Activated CD4-positive, alpha-beta T cell treated with anti-CD3 and anti-CD28 coated beads, Interleukin-2, Interleukin-6, amounts not matched to agents 100 ng/mL and 50 ng/mL, durations not matched to agents 16 hours and 8 hours (primary cell): ENCODE measurements around the gene LRRC36.

ENCODE experiments used
- DNase-seq: peaks from one replicate; pipeline ENCODE4 v3.0.0-alpha.2; 2020

Gene LRRC36

DNA sequence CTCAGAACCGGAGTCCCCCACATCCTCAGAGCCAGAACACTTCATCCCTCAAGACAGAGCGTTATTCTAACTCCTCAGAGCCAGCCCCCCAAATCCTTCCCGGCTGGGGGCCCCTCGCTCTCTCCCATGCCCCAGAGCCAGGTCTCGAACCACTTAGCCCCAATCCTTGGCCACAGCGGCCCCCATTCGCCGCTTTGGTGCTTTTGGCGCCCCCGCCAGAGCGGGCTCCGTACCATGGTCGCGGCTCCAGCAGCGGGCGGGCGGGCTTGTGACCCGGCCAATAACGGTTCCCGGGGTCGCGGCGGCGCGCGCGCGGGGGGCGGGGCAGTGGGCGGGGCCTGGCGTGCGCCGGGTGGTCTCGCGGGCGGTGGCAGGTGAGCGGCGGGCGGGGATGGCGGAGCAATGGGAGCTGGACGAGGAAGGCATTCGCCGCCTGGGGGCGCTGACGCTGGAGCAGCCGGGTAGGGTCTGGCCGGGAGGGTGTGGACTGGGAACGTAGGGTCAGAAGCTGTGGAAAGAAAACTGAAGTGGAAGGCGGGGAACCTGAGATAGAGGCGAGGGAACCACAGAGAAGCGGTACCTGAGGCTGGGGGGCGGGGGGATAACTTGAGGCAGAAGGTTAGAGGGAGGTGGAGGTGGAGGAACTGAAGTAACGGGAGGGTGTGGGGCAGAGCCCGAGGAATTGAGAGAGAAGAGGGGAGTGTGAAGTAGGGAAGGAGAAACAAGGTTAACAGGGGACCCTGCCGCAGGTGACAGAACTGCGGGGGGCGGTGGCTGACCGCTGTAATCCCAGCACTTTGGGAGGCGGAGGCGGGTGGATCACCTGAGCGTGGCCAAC, at the start of gene LRRC36, which contains the start of gene KCTD19:
TSS of gene LRRC36 (plus strand) at position 344 of the 838 bp plus-strand sequence. CDS start at position 392, 48 bp downstream.
TSS of gene KCTD19 (minus strand) at position 270 of the 838 bp plus-strand sequence. CDS start at position 236, 34 bp downstream.
- peak; percentile 67 for DNase-seq

GRCh38 chr16:67277294-67277998, 49.2 kb upstream of the LRRC36 start:
- DNase-seq = peak; percentile 41

DNA sequence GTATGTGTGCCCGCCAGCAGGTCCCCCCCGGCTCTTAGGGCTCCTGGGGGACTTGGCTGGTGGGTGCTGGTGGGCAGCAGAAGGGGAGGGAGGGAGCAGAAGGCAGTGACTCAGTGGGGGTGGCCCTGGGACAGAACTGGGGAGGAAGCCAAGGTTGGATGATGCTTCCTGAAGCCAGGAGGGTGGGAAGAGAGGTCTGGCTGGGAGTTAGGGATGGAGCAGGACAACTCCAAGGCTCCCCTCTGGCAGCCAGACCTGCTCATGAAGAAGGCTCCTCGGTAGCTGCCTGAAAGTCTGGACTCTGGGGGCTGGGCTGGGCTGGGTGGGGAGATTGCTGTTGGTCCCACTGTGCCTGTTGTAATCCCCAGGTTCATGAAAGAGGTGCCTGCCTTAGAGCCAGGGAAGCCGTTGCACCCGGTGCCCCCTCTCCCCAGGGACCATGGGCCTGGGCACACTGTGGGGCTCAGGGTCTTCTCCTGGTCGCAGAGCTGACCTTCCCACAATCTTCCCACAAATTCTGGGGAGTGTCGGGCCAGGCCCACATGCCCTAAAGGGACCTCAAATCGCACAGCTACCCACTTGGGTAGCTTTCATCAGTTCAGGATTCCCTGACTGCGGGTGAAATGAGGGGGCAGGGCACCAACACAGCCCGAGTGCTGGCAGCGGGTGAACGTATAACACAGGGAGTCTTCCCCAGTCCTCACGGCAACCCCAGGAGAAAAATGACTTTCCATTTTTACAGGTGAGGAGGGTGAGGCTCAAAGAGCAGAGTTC, 48.4 kb upstream of the LRRC36 start:
- DNase-seq = no peak

DNA sequence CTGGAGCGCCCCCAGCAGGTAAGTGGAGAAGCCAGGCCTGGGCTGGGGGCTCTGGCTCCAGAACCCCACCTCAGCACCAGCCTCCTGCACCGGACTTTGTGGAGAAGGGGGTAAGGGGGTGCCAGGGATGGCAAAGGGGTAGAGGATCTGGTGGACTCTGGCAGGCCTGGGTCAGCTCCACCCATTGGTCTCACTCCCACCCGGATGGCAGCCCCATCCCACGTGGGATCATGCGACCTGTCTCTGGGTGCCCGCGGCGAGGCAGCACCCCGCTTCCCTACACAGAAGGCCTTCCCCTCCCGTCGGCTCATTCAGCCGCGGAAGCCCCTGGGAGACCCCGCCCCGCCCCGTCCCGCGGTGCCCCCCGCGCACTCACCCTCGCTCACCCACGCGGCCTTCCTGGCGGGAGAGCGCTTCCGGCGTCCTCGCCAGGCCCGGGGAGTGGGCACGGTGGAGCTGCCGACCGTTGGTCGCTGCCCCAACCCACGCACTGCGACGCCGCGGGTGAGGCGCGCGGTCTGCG, 47.8 kb upstream of the LRRC36 start:
- peak; percentile 69 for DNase-seq

DNA sequence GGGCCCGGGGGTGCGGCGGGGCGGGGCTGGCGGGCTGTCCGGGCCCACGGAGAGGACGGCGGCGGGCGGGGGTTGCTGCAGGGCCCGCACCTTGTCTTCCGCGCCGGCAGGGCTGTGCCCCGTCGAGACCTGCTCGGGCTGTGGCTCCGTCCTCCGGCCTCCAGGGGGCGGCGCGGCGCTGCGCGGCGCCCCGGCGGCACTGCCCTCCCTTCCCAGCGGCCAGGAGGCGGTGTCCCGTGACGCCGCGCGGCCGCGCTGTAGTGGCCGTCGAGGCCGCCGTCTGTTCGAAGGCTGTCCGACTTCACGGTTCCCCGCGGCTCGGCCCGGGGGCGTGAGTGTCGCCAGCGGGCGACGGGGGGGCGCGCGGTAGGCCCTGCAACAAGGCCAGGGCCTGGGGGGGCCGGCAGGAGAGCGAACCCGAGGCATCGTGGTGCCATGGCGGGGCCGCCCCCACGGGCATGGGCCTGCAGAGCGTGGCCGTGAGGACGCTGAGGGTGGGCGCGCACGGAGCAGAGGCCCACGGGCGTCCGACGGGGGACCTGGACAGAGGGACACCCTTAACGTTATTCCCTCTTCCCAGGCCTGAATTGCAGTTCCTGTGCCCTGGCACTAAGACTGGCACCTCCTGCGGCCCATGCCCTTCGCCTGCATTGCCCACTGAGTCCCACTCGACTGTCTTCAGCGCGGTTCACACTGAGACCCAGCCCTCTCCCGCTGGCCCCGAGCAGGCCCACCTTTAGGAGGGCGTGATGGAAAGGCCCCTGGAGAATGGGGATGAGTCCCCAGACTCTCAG, 47.1 kb upstream of the LRRC36 start, which contains the start of gene PLEKHG4:
TSS of gene PLEKHG4 (plus strand) at position 237 of the 794 bp plus-strand sequence. CDS start at position 750, 513 bp downstream.
- peak; percentile 92 for DNase-seq

GRCh38 chr16:67280090-67281015, 46.3 kb upstream of the LRRC36 start:
- DNase-seq = no peak

GRCh38 chr16:67281536-67282446, 44.8 kb upstream of the LRRC36 start:
- no peak for DNase-seq

DNA sequence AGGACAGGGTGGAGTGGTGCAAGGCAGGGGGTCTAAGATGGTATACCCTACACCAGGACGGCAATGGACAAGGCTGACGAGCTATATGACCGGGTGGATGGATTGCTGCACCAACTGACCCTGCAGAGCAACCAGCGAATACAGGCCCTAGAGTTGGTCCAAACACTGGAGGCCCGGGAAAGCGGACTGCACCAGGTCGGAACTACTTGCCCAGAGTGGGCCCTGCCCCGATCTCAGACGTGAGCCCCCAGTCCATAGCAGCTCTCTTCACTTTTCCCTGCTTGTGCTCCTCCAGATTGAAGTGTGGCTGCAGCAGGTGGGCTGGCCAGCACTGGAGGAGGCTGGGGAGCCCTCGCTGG, 44.2 kb upstream of the LRRC36 start:
- DNase-seq = no peak

- DNase-seq = no peak
Observed at GRCh38 chr16:67283039-67283825, 43.4 kb upstream of the LRRC36 start.

GRCh38 chr16:67283826-67284555, 42.6 kb upstream of the LRRC36 start:
- DNase-seq = no peak

- DNase-seq = no peak
Observed at GRCh38 chr16:67284699-67285646, 41.6 kb upstream of the LRRC36 start.

- no peak for DNase-seq
Observed at GRCh38 chr16:67286441-67287235, 40.0 kb upstream of the LRRC36 start.

DNA sequence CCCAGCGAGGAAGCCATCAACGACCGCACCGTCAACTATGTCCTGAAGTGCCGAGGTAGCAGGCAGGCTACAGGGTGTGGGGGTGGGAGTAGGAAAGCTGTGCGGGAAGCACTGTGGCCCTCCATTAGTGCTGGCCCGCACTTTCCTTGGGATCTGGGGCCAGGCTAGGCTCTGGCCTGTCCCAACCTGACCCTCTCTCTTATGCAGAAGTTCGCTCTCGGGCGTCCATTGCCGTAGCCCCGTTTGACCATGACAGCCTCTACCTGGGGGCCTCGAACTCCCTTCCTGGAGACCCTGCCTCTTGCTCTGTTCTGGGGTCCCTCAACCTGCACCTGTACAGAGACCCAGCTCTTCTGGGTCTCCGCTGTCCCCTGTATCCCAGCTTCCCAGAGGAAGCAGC, 38.7 kb upstream of the LRRC36 start:
- DNase-seq = no peak

DNA sequence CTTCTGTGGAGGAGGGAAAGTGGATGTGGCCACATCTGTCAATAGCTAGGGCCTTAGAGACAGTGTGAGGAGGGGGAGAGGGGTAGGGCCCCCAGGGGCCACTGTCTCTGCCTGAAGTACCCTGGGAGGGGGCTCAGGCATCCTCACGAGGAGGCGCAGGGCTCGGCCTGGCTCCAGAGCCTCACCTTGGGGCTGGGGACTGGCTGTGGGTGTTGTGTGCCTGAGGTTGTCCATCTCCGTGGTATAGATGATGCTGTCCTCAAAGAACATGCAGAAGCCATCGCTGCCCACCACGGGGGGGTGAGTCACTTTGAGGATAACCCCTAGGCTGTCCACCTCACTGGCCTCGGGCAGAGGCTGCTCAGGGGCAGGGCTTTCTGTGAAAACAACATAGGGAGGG, 35.2 kb upstream of the LRRC36 start:
- no peak for DNase-seq

DNA sequence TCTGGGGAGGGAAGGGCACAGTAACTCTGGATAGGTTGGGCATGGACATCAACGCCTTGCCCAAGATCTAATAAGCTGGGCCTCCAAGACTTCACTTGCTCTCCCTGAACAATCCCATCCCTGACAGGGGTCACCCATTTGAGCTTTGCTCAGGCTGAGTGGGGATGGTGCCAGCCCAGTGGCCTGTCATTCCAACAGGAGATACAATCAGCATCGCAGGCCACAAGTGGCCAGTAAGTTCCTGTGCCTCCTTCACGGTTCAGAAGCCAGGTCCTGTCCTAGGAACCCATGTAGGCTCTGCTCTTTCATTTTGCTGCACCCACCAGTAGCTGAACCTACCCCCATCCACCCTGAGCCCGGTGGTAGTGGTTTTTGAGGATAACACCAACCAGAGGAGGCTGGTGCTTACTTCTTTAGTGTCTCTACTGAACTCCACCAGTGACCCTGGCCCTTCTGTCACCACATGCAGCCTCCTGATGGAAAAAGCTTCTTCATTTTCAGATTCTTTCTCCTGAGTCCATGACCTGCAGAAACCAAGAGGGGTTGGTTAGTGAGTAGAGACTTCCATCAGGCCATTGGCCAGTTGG, 32.4 kb upstream of the LRRC36 start:
- no peak for DNase-seq

- DNase-seq = no peak
Observed at GRCh38 chr16:67294938-67295361, 31.7 kb upstream of the LRRC36 start.
